SW480 (cell line): Measurements from ENCODE around the gene CAMKK1.
"Not testable (repeated sequence)": the region's sequence is repeated elsewhere in the genome, so short reads cannot be mapped to it uniquely, and the experiment has no call there.

Source experiments
- DNase-seq: peaks from one replicate; pipeline ENCODE4 v3.0.0-alpha.2; 2016; ENCODE audit warnings: low spot score

Gene CAMKK1

DNA sequence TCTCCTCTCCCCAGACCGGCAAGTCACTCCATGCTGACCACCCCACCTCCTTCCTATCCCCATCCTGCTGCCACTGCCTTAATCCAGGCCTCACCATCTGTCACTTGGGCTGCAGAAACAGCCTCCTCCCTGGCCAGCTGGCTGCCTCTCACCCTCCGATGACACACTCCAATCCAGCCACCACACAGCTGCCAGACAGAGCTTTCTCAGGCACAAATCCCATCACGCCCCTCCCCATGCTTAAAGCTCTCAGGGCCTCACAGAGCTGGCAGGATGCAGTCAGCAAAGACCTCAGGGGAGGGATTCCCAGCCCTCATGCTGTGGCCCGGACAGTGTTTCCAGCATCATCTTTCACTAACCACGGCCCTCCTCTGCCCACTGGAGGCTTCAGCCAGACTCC is 13.7 kb downstream of the CAMKK1 start:
- DNase-seq = no peak

DNA sequence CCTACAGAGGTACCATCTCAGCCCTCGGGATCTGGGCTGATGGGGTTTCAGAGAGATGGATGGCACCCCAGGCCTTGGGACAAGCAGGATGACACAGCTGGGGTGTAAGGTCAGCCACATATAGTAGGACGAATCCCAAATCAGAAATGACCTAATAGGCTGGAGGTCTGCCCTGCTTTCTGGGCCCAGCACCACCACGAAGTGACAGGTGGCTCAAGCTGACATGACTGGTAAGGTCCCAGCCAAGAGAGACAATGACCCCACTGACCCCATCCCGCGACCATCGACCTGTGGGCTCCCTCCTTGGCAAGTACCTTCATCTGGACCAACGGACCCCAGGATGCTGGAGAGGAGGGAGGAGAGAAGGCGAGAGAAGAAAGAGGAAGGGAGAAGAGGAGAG is 15.6 kb downstream of the CAMKK1 start:
- no peak for DNase-seq

DNA sequence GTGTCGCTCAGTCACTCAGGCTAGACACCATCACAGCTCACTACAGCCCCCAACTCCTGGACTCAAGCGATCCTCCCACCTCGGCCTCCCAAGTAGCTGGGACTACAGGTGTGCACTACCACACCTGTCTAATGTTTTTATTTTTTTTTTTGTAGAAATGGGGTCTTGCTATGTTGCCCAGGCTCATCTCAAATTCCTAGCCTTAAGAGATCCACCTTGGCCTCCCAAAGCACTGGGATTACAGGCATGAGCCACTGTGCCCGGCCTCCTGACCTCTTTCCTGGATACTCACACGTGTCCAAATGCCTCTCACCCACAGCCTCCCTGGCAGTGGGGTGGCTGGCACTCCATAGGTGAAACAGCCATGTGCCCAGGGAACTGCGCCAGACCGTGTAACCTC is 17.5 kb downstream of the CAMKK1 start:
- no peak for DNase-seq

GRCh38 chr17:3873862-3874261 is 19.0 kb downstream of the CAMKK1 start:
- no peak for DNase-seq

DNA sequence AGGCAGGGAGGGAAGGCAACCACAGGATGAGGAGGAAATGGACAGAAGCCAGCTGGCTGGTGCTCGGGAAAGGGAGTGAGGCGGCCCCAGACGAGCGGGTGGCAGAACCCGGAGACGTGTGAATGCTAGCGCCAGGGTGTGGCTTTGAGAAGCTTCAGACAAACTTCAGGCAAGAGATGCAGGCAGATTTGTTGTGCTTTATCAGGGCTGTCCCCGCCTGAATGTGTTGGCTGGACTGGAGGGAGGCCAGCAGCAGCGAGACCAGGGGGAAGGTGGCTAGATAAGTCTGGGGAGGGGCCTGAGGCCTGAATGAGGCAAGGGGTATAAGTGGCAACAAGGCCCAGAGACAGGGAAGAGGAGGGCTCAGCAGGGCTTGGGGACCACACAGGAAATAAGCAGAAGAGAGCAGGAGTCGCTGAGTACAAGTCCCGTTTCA is 22.0 kb downstream of the CAMKK1 start:
- no peak for DNase-seq

GRCh38 chr17:3867606-3868005 is 25.2 kb downstream of the CAMKK1 start:
- DNase-seq = no peak

GRCh38 chr17:3867106-3867505 is 25.7 kb downstream of the CAMKK1 start:
- DNase-seq = no peak

GRCh38 chr17:3866276-3866675 is 26.6 kb downstream of the CAMKK1 start:
- no peak for DNase-seq

- DNase-seq = no peak
Observed at GRCh38 chr17:3865176-3865575, 27.7 kb downstream of the CAMKK1 start.

- no peak for DNase-seq
Observed at GRCh38 chr17:3864534-3864933, 28.3 kb downstream of the CAMKK1 start.

DNA sequence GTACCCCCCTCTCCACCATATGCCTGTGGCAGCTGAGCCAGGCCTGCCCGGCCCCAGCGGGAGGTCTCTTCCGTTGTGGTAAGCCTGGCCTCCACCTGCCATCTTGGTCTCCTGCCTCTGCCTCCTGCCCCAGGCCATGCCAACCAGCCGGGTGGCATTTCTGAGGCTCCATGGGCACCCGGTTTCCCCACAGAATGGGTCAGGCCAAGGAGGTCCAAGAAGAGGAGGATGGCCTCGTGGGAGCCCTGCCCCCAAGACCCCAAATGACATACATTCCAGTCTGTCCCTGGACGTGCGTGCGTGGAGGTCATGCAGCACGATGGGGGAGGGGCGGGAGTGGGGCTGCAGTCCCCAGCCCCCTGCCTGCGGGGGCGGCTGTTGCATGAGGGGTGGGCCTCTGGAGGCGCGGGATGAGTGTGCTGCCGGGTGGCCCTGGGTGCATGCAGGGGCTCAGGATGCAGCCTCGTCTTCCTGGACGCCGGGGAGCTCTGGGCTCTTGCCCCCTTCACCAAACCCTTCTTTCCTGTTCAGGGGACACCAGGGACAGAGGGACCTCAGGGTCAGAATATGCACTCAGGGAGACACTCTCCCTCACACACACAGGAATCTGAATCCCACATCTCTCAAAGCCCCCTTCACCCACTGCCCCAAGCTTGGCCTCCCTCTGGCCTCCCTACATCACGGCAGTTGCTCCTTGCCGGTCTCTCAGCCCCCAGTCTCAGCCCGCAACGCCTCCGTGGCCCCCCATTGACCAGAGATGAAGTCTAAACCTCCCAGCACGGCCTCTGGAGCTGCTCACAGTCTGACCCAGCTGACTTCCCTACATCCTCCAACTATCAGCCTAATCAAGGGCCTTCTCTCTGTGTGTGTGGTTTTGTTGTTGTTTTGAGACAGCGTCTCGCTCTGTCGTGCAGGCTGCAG is 30.8 kb downstream of the CAMKK1 start:
- DNase-seq = no peak

DNA sequence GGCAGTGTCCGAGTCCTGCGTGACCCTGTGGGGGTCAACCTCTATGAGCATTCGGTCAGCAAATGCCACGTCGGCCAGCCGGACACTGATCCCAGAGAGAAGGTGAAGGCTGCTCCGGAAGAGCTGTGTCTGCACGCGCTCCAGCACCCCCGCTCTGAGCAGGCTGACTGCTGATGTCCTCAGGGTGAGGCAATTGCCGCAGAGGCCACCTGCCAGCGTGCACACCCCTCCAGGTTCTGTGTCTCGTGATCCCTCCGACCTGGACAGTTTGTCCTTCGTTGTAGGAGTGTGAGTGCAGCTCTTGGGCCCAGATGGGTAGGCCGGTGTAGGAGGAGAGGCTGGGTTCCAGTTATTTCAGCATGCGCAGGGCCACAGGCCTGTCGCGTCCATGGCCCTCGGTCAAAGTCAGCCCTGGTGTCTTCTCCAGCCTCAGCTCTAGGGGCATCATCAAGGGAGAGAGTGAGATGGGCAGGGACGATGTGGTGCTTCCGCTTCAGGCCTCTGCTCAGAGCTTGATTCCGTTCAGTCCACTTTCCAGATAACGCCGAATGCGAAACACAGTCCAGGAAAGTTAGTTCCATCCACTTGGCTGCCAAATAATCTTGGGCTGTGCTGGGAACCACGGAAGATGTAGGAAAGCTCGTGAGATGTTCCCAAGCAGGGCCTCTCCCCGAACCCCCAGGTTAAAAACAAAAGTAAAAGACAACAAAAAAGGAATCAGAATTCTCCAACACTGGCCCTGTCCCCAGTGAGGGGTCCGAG is 31.7 kb downstream of the CAMKK1 start:
- no peak for DNase-seq

GRCh38 chr17:3859940-3860339 is 32.9 kb downstream of the CAMKK1 start:
- DNase-seq = no peak

- DNase-seq = no peak
Observed at GRCh38 chr17:3857261-3858105, 35.4 kb downstream of the CAMKK1 start.

DNA sequence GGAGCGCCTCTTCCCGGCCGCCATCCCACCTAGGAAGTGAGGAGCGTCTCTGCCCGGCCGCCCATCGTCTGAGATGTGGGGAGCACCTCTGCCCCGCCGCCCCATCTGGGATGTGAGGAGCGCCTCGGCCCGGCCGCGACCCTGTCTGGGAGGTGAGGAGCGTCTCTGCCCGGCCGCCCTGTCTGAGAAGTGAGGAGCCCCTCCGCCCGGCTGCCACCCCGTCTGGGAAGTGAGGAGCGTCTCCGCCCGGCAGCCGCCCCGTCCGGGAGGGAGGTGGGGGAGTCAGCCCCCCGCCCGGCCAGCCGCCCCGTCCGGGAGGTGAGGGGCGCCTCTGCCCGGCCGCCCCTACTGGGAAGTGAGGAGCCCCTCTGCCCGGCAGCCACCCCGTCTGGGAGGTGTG is 38.6 kb downstream of the CAMKK1 start:
- not testable (repeated sequence) for DNase-seq

GRCh38 chr17:3852561-3852960 is 40.3 kb downstream of the CAMKK1 start:
- no peak for DNase-seq

DNA sequence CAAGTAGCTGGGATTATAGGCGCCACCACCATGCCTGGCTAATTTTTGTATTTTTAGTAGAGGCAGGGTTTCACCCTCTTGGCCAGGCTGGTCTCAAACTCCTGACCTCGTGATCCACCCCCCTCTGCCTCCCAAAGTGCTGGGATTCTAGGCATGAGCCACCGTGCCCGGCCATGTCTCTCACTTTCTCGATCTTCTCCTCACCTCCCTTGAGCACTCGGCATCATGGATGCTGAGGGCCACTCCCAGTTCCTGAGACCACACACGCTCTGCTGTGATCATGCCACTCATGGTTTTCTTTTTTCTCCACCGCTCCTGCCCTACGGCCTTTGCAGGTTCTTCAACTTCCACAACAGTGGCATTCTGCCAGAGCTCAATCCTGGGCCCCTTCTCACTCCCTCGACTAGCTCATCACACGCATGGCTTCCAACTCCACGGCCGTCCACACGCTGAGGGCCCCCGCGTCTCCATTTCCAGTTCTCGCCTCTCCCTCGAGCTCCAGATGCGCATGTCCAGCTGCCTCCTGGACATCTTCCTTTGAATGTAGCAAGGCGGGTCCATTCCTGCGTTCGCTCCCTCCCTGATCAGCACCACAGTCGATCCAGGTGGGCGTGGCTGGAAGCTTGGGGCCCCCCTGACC is 41.3 kb downstream of the CAMKK1 start:
- DNase-seq = no peak

DNA sequence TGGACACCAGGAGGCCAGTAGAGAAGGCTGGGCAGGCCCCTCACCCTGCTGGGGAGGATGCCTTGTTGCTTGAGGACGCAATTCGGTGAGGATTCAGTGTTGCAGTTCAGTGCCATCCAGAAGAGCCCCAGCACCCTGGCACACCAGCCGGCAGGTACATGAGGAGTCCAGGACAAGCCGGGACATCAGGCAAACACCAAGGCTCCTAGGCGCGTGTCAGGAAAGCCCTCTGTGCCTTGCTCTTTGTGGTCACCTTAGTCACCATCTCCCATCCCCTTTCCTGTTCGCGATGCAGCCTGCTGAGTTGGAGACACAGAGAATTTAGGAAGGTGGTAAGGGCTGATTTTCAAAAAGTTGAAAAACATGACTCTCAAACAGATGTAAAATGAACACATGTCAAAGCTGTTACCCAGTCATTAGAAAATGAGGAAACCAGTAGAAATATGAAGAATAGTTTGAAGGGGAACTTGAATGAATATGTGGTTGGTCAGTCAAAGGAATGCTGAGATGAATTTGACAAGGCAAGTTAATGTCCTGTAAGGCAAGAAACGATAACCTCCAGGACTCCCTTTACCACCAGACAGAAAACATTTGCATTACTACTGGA is 44.5 kb downstream of the CAMKK1 start:
- DNase-seq = no peak

GRCh38 chr17:3847165-3847670 is 45.6 kb downstream of the CAMKK1 start:
- no peak for DNase-seq

GRCh38 chr17:3846437-3847164 is 46.3 kb downstream of the CAMKK1 start:
- no peak for DNase-seq
